ENCODE measurements around the gene PXN.
A peak's percentile ranks its signal among the peaks of the same experiment; 100 is the strongest.
"Not testable (repeated sequence)": the region's sequence is repeated elsewhere in the genome, so short reads cannot be mapped to it uniquely, and the experiment has no call there.

Gene PXN

DNA sequence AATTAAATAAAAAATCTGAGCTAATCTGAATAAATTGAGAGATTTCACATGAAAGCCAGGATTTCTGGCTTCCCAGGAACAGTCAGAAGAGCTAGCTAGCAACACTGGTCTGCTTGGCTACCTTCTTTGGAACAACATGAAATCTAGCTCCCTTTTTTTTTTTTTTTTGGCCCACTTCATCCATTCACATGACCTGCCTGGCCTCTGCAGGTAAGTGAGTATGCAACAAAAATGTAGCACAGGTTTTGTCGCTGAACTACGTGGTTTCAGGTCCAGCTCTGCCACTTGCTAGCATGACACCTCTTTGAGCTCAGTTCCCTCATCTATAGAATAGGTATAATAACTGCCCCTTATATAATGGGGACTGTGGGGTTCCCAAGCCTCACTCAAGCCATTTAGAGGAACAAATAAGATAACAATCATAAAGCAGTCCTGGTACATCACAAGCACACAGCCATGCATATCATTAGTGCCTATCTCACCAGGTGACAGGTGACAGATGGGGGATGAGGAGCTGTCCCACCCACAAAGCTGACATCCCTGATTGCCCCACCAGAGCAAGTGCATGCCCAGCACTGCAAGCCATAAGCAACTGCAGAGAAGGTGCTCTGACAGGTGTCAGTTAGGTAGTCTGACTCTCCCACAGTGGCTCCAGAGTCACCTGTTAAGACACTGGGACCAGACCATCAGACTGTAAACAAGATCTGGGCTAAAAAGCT lies 25.6 kb downstream of the PXN start:
- DNase-seq = no peak

DNA sequence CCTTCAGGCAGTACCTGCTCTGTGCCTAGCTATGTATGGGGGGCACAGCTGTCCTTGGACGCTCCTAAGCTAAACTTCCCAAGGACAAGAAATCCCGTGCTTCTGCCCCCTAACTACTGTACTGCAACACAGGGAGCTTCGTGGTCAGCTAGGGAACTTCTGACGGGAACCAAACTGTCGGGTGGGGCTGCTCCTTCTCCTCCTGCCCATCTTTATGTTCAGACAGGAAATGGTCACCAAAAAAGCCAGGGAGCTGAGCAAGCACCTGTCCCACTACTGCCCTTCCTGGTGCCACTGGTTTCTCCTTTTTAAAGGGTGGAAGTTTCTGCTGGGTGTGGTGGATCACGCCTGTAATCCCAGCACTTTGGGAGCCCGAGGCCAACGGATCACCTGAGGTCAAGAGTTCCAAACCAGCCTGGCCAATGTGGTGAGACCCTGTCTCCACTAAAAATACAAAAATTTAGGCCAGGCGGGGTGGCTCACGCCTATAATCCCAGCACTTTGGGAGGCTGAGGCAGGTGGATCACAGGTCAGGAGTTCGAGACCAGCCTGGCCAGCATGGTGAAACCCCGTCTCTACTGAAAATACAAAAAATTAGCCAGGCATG lies 26.6 kb downstream of the PXN start:
- no peak for DNase-seq

DNA sequence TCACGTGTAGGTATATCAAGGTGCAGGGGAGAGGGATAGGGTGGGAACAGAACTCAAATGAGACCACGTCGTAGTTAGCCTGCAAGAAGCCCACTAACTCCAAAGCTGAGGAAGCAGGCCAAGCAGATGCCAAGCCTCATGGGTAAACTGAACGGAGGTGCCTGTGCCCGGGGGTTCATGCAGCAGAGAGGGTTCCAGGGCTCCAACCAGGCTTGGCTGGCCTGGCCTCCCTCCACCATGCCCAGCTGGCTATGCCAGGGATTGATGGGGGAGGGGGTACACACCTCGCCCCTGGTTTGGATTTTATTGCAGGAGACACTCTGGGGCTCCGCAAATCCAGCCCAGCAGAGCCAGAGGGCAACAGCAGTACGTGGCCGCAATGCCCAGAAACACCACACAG lies 27.3 kb downstream of the PXN start:
- no peak for DNase-seq

DNA sequence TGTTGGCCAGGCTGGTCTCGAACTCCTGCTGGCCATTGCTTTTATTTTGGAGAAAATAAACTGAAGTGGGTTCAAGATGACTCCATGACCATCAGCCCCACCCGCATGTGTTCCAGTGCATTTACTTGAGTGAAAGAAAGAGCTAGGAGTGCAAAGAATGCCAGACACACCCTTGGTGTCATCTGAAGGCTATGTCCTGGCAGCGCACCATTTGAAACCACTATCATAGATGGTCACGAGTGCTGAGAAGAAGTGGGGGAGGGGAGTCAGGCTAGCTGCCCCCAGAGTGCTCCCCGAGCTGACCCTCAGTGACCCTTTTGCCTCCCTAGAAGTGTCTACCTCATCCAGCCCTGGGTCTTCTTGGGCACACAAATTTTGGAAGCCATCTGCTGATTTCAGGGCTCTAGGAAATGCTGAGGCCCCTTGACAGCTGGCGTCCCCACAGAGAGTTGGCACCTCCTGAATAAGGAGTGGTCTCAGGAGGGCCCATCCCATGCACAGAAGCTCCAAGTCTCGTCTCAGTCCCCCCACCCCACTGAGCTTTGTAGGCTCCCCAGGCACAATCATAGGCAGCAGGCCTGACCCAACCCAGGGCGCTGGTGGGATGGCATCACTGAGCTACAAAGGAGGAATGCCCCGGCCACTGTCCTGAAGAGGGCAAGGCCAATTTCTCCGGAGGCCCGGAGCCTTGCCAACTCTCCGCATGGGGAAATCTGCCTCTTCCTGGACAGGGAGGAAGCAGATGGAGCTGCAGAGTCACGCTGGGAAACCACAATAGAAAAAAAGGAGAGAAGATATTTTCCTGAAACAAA lies 28.0 kb downstream of the PXN start:
- DNase-seq = no peak

DNA sequence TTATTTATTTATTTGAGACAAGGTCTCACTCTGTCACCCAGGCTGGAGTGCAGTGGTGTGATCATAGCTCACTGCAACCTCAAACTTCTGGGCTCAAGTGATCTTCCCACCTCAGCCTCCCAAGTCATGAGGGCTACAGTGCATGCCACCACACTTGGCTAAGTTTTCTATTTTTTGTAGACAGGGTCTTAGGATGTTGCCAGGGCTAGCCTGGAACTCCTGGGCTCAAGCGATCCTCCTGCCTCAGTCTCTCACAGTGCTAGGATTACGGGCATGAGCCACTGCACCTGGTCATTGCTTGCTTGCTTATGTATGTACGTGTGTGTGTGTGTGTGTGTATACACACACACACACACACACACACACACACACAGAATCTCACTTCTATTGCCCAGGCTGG lies 28.7 kb downstream of the PXN start:
- DNase-seq = not testable (repeated sequence)

DNA sequence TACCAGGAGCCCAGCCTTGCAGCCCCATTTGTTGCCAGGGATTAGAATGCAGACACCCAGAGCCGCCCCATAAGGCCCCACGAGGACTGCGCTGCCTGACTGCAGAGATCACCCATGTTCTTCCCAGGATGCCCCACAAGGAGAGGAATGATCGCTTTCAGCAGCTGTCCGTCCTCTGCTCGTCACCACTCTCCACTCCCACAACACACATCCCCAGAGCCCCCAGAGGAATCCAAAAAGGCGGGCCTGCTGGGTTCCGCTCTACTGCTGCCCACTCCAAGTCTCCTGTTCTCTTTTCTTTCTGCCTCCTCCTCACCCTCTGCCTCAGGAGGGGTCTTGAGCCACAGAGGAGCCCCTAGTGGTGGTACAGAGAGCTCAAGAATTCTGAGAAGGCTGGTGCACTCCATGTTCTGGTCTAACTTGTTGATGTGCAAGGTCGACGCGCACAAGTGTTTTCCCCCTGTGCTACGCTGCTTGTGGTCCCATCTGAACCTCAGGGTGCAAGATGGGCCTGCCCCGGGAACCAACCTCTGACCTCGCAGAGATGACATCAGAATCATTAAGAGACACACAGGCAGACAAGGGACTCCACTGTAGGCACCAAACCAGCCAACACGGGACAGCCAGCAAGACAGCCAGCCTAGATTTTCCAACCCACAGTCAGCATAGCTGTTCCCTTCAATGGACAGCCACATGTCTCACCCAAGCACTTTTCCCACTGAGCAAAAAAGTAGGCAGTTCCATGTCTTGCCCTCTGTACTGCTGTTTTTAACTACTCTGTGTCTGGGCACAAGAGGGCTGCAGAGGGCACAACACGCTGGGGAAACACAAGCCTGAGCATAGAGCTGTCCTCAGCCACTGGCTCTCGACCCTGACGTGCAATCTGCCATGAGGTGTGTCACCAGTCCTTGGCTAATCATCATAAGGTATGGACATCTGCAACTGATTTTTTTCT lies 29.9 kb downstream of the PXN start:
- DNase-seq = peak in 1 of 2 donors; percentile 25

DNA sequence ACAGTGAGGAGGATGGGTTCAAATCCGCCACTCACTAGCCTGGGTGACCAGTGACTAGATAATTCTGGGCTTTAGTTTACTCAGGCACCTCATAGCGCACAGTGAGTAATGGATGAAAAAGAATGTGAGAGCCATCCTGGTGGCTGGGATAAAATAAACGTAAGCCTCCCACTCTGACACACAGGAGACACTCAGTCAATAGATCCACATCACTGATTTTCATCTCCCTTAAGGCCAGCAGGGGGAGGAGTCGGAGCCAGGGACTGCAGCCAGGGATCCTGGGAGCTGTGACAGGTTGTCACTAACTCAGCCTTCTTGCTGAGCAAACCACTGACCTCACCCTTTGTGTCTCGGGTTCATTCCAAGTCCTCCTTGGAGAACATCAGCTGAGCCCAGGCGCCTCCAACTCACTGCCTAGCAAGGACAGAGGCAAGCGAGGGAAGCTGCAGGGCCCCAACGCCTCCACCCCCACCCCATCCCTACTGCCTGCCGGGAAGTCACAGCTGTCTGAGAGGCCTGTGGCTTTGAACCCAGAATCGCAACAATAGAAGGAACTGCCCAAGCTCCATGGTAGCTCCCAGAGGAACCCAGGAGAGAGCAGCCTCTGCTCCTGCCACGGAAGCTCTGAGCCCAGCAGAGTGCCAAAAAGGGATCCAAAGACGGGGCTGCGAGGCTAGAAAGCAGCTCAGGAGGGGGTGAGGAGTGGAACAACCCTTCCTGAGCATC lies 30.7 kb downstream of the PXN start:
- peak in 1 of 2 donors; percentile 29 for DNase-seq

DNA sequence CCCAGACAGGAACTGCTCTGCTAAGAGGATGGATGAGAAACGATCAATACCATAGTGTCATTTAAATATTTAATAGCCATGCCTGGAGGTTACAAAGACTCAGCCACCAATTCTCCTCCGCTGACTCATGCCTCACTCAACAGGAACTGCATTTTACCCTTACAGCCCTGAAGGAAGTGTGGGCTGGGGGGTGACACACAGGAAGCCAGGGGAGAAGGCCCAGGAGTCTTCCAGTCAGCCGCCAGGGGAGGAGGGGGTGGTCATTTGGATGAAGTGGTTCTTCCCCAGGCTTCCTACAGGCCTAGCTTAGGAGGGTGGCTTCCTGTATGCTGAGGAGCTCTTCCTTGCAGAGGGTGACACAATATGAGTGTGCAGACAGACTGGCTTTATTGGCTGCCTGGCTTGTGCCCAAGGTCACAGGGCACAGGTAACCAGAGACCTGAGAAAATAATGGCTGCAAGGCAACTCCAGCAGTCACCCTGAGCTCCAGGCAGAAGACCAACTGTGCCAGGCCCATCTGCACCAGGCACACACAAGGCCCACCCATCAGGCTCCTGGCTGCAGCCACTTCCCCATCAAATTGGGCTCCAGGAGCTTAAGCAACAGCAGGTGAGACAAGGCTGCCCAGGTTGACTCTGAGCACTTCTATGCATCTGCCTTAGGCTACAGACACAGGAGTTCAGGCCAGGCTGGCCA lies 34.1 kb downstream of the PXN start:
- peak; percentile 66 to 74 for DNase-seq

DNA sequence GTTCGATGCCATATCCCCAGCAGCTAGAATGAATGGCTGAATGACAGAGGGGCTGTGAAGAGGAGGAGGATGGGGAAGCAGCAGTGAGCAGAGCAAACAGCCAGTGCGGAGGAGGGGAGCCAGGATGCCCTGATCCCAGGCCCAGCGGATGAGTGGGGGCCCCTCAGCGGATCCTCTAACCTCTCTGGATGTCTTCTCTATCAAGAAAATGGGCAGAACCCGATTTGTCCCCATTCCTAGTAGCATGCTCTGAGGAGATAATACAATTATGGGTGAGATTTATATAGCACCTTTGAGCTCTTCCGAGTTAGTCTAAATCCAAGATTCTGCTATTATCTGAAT lies 34.6 kb downstream of the PXN start:
- no peak for DNase-seq

DNA sequence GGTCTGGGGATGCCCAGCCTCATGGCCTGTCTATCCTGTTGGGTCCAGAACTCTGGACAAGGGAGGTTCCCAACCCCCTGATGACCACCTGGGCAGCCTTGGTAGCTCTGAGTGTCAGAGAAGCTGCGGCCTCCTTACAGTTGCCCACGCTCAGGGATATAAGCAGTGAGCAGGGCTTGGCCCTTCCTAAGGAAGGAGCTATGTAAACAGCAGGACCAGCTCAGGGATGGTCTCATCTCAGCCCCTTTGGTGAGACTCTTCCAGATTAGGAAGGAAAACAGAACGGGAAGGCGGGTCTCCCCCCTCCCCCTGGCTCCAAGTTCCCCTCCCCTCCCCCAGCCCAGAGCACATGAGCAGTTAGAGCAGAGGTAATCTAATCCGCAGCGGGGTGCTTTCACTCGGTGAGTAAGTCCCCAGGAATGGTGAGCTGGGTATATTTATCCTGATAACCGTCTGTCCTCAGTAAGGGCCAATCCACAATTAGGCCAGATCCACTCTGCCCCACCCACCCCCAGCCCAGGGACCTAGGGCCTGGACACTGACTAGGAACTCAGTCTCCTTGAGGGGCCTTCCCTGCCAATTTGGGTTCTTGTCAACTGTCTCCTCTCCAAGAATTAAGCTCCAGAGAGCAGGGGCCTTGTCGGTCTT lies 35.1 kb downstream of the PXN start:
- no peak for DNase-seq

DNA sequence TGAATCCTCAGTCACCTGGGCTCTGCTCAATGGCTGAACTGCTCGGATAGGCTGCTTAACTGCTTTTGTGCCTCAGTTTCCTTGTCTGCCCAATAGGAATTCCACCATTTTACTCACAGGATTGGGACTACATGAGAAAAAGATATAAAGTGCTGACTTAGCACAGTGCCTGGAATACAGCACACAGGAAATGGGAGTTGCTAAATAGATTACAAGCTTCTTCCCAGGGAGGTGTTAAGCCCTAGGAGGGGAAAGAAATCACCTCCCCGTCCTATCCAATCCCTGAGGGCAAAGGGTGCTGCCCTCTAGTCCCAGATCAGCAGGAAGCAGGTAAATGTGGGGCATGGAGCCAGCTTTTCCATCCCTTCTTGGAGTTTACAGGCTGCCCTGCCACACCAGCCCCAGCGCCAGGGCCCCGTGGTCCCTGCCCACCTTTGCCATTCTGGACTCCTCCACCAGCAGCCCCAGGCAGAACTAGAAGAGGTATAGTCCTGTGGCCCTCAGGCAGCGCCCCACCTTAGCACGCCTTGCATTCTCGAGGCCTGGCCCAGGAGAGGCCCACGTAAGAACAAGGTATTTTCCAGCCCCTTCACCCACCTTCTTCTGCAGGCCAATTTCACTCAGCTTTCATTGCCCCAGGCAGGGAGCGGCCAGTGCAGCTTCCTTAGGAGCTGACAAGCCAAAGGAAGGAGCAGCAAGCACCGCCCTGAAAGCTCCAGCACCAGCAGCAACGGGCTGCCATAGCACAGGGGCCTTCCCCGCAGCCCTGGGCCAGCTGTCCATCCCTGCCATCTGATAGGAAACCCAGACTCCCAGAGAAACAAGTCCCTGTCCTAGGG lies 35.8 kb downstream of the PXN start:
- DNase-seq = no peak

DNA sequence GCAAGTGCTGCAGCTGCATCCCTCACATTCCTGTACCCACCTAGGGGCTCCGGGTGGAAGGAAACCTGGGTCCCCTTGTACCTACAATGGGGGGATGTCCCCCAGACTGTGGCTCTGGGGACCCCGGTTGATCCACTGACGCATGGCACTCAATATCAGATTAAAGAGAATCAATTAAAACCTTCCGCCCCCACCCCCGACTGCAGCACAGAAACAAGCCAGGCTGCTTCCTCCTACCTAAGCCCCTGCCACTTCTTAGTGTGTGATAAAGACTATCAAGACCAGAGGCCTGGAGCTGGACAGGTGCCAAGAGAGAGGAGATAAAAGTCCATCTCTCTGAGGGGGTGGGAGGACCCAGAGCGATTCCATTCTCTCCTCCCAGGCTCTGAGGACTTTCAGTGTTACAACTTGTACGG lies 36.5 kb downstream of the PXN start:
- no peak for DNase-seq

DNA sequence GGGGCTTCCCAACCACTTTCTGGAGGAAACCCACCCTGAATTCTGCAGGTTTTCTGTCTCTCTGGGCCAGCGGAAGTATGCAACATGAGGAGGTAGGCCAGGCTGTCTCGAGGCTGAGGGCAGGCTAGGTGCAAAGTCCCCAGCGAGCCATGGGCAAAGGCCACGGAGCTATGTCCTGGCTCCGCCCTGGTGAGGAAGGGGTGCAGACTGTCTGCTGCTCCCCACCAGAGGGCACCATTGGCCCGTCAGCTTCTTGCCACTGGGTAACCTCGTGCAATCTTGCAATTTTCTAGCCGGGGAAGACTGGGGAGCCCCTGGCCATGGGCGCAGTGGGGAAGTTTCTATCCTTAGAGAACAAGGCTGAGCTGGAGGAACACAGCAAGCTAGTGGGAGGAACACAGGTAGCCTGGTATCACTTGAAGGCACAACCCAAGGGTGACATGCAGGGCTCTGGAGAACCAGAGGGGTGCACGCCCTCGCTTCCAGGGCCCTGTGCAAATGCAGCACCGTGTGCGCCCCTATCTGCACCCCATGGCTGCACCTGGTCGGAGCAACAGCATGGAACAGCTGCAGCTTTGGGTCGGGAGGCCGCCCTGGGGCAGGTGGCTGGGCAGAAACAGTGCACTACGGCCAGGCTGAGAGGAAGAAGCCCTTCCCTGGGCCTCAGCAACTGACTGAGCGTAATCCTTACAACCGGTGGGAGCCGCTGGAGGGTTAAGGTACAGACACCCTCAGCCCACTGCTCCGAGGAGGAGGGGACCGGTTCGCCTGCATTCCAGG lies 37.0 kb downstream of the PXN start:
- DNase-seq = peak; percentile 86 to 87

DNA sequence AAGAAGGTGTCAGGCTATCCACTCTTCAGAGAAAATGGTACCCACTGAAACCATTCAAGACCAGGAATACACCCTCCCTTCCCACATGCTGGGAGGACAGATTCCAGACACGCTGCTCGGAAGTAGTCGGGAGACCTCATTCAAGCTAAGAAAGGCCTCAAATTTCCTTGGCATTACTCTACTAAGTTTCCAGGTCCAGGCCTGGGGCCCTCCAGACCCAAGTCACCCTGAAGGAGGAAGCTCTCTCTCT lies 37.6 kb downstream of the PXN start:
- no peak for DNase-seq

DNA sequence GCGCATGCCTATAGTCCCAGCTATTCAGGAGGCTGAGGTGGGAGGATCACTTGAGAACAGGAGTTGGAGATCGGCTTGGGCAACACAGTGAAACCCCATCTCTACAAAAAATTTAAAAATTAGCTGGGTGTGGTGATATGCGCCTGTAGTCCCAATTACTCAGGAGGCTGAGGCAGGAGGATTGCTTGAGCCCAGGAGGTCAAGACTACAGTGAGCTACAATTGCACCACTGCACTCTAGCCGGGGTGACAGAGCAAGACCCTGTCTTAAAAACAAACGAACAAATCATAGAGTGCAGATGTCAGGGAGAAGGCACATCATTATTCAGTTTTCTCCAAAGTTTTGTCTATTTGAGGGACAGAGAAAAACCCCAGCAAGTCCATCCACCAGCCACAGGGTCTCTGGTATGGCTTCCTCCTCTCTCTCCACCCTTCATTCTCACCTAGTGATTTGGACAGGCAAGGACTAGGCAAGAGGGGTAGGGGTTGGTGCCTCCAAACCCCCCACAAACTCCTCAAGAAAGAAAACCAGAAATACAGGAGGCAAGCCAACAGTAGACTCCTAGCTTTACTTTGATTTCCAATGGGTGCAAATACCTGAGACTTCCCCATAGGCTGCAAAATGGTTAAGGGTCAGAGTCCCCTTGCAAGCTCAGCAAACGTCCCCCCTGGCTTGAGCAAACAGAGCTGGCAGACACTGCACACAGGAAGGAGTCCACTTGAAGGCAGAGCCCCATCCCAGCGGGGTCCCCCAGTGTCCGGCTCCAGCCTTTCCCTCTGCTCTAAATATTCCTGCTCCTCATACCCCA lies 38.1 kb downstream of the PXN start:
- DNase-seq = no peak

DNA sequence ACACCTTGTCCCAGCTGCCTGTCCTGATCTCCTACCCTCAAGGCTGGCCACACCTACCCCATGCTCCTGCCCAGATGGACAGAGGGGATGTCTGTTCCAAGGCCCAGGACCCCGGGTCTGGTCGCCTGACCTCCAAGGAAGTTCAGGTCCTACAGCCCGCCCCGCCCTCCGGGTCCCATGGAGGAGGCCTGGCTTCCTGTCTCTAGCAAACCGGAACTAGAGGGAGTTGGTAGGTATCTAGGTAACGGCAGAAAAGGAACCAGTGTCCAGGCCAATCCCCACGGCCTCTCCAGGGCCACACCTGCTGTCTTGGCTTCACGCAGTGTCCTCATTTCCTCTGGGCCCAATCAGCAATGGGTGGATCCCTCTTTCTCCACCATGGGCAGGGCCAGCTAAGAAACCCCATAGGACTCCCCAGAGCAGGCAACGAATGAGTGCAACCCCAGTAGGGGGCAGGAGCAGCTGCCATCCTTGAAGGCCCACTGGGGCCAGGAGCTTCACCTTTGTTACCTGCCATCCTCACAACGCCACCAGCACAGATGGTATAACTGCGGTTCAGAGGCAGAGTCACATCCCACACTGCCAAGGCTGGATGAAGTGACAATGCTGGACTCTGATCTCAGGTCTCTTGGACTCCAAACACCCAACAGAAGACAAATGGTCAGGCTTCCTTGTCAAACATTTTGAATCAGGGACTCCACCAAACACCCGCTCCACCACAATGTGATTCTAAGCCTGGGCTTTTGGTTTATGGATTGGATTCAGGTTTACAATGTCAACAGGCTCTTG lies 39.5 kb downstream of the PXN start:
- DNase-seq = peak; percentile 23 to 27

DNA sequence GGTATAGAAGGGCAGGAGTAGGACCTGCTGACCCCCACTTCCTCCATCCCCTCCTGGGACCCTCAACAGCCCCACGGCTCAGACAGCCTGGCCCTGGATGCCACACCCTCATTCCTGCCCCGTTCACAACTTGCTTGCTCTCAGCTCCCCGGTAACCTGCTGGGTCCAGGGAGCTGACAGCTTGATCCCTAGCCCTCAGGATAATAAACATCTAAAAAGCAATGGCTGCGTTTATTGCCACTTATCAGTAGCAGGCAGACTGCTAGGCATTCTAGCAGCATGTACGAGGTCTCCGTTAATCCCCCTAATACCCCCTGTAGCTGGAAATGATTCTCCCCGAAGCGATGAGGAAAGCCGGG lies 40.4 kb downstream of the PXN start:
- DNase-seq = no peak

Data from CD4-positive, alpha-beta T cell treated with Interleukin-1 beta for 1 hour (primary cell).